GM12878 (cell line): ENCODE results near the gene TMEM163. TPM values are rescaled to one million over a fixed set of nuclear protein-coding genes. Genes with fewer than 3 reads are reported as not detected.

ENCODE experiments used
- ATAC-seq: fragments of 200-7000 bp; cut with Tn5 transposase; 3 replicates; pipeline ENCODE4 v1.9.1; 2020; ENCODE audit warnings: mild to moderate bottlenecking, moderate library complexity
- BruUV-seq: library from RNA; stranded (reverse); fragments of 400-500 nt; replicated peaks from 2 replicates; lab custom pipeline; 2021; lab: Mats Ljungman, UMichigan
- CTCF ChIA-PET: fragments of 300-600 bp; sonication (Branson Sonifier 250); formaldehyde crosslinking; extraction: SDS; loops from one replicate; lab custom pipeline; 2021; ENCODE audit warnings: inconsistent platforms; lab: Yijun Ruan, JAX
- POLR2A ChIA-PET: fragments of 350-600 bp; formaldehyde crosslinking; extraction: SDS; loops from one replicate; lab custom pipeline; 2021; ENCODE audit warnings: inconsistent platforms; lab: Charles Lee
- RAD21 ChIA-PET: fragments of 300-600 bp; sonication (Branson Sonifier 250); formaldehyde crosslinking; loops from one replicate; lab custom pipeline; 2023; ENCODE audit warnings: antibody characterized with exemption; ENCODE audit not compliant: unreplicated experiment; lab: Charles Lee
- SMC1A ChIA-PET: fragments of 300-600 bp; sonication (Branson Sonifier 250); formaldehyde crosslinking; loops from one replicate; lab custom pipeline; 2023; ENCODE audit not compliant: unreplicated experiment, uncharacterized antibody; lab: Charles Lee
- DNase-seq: peaks from one replicate; pipeline ENCODE4 v3.0.0-alpha.2; 2011; ENCODE audit warnings: low read depth, low spot score
- FAIRE-seq: peaks from 3 replicates; lab custom pipeline; 2011; peaks lifted over from hg19 to GRCh38; lab: Jason Lieb, UNC
- H2AFZ ChIP-seq: 2 replicates; pipeline ENCODE4 v1.6.0; 2011; ENCODE audit warnings: low read depth, low read length, control low read depth; ENCODE audit not compliant: control insufficient read depth
- H3K27ac ChIP-seq: 2 replicates; pipeline ENCODE4 v1.5.1; 2011; ENCODE audit warnings: control low read depth; ENCODE audit not compliant: control insufficient read depth, insufficient read depth
- H3K27me3 ChIP-seq, 2 experiments: replicated peaks in 1 of 2; 2 replicates each; pipeline versions ENCODE4 v1.6.0 to v1.6.1; 2011; ENCODE audit warnings: low read length in 1 of 2; ENCODE audit not compliant: control insufficient read depth in 2 of 2, insufficient read depth in 2 of 2
- H3K36me3 ChIP-seq, 2 experiments: 2 replicates each; pipeline ENCODE4 v1.5.1; 2011; ENCODE audit warnings: low read length in 1 of 2; ENCODE audit not compliant: control insufficient read depth in 2 of 2, insufficient read depth in 2 of 2
- H3K4me1 ChIP-seq: 2 replicates; pipeline ENCODE4 v1.6.1; 2011; ENCODE audit warnings: mild to moderate bottlenecking, low read length, moderate library complexity, mixed read lengths; ENCODE audit not compliant: control insufficient read depth, insufficient read depth
- H3K4me2 ChIP-seq: 2 replicates; pipeline ENCODE4 v1.6.0; 2011; ENCODE audit warnings: control low read depth; ENCODE audit not compliant: control insufficient read depth, insufficient read depth
- H3K4me3 ChIP-seq: fragments of 200-600 bp; sonication (generic); 2 replicates; pipeline ENCODE4 v1.5.1; 2016
- H3K79me2 ChIP-seq: 2 replicates; pipeline ENCODE4 v1.6.0; 2011; ENCODE audit warnings: low read length; ENCODE audit not compliant: control insufficient read depth, insufficient read depth
- H3K9ac ChIP-seq: 2 replicates; pipeline ENCODE4 v1.8.0; 2011; ENCODE audit warnings: low read length, control low read depth, mixed read lengths; ENCODE audit not compliant: control insufficient read depth, insufficient read depth
- H3K9me3 ChIP-seq: replicated peaks from 3 replicates; pipeline ENCODE4 v1.5.1; 2011; ENCODE audit warnings: mild to moderate bottlenecking, low read length; ENCODE audit not compliant: control insufficient read depth, insufficient read depth
- H4K20me1 ChIP-seq: 2 replicates; pipeline ENCODE4 v1.6.0; 2011; ENCODE audit not compliant: control insufficient read depth, insufficient read depth
- BHLHE40 ChIP-seq, 2 experiments: fragments of 450-650 bp in 1 of 2; IDR thresholded peaks; 2 replicates each; pipeline ENCODE4 v1.6.1; 2011 to 2017; ENCODE audit warnings: low read depth in 2 of 2, borderline replicate concordance in 1 of 2, improper control_type of control experiment in 1 of 2, low read length in 1 of 2, mild to moderate bottlenecking in 1 of 2
- BRCA1 ChIP-seq: IDR thresholded peaks from 2 replicates; pipeline ENCODE4 v1.6.1; 2011; ENCODE audit warnings: low read depth, low read length, improper control_type of control experiment
- CHD1 ChIP-seq: IDR thresholded peaks from 2 replicates; pipeline ENCODE4 v1.6.1; 2012; ENCODE audit warnings: low read depth, low read length, improper control_type of control experiment
- FOXM1 ChIP-seq: IDR thresholded peaks from 2 replicates; pipeline ENCODE4 v1.6.1; 2012; ENCODE audit warnings: low read depth, mild to moderate bottlenecking, inconsistent platforms, low read length, moderate library complexity
- IRF4 ChIP-seq: IDR thresholded peaks from 2 replicates; pipeline ENCODE4 v1.6.1; 2011; ENCODE audit warnings: low read depth, low read length
- STAT3 ChIP-seq: IDR thresholded peaks from 2 replicates; pipeline ENCODE4 v1.6.1; 2011; ENCODE audit warnings: low read depth, low read length, improper control_type of control experiment
- USF1 ChIP-seq: IDR thresholded peaks from 2 replicates; pipeline ENCODE4 v1.6.1; 2011; ENCODE audit warnings: borderline replicate concordance, low read depth, mild to moderate bottlenecking, moderate library complexity, mixed read lengths, low read length; ENCODE audit not compliant: insufficient read depth; ENCODE audit errors: extremely low read length
- YBX1 ChIP-seq: fragments of 450-650 bp; IDR thresholded peaks from 2 replicates; pipeline ENCODE4 v1.6.1; 2016; ENCODE audit warnings: antibody characterized with exemption
- ZNF274 ChIP-seq: IDR thresholded peaks from one replicate; pipeline ENCODE4 v1.8.0; 2011; ENCODE audit not compliant: insufficient read length, insufficient read depth
- WGBS: methylation state at CpG from one replicate; pipeline ENCODE4 v1.1.6; 2016; ENCODE audit warnings: low lambda C conversion rate; ENCODE audit not compliant: insufficient replicate concordance, insufficient coverage; ENCODE audit errors: missing lambda C conversion rate; 5-methylcytosine and 5-hydroxymethylcytosine counted together
- in situ Hi-C: fragments of 300-500 bp; cut with MboI; formaldehyde crosslinking; loops from 9 replicates; pipeline ENCODE4 v1.14.3; 2018; ENCODE audit warnings: mixed read lengths
- intact Hi-C: fragments of 100-400 bp; cut with micrococcal nuclease; formaldehyde crosslinking; loops from one replicate; pipeline ENCODE4 v1.14.2; 2022; ENCODE audit not compliant: unreplicated experiment
- polyA plus RNA-seq, 11 experiments: library from polyadenylated mRNA; depleted of rRNA in 4 of 11; unstranded in 6 of 11; stranded (reverse) in 5 of 11; fragments of >200 nt; fragmentation: Nextera tagmentation in 4 of 11; fragmentation: Illumina TruSeq in 1 of 11; extraction: Ambion mirVana in 4 of 11; extraction: Trizol in 1 of 11; gene quantifications; 1 replicate in 1 of 11; 2 replicates in 10 of 11; pipeline versions ENCODE4 v1.2.1 to v1.2.3, GENCODE V29; 2011 to 2016; ENCODE audit warnings: inconsistent platforms in 2 of 11, missing spikeins in 2 of 11, low read depth in 1 of 11
- total RNA-seq, 4 experiments: library from RNA; depleted of rRNA in 3 of 4; stranded (reverse); fragments of >200 nt in 3 of 4; fragmentation: Illumina TruSeq in 1 of 4; extraction: Trizol in 1 of 4; gene quantifications; 2 replicates each; pipeline versions ENCODE4 v1.2.1 to v1.2.3, GENCODE V29; 2013 to 2021
- TF ChIP-seq, protein P1 (sequence below): fragments of 450-650 bp; IDR thresholded peaks from 2 replicates; pipeline ENCODE4 v1.6.1; 2017; ENCODE audit warnings: mild to moderate bottlenecking, low read depth, inconsistent platforms; ENCODE audit not compliant: poor library complexity, severe bottlenecking
- TF ChIP-seq, protein P2 (sequence below): fragments of 150-350 bp; IDR thresholded peaks from 2 replicates; pipeline ENCODE4 v1.6.1; 2016; ENCODE audit warnings: low read depth, low read length

TMEM163 gene
- total and polyA plus RNA-seq, 10 of the 15 experiments (the other 5 are each of a cell fraction or from before 2014, with no cell fraction given): 0.05 to 0.11 (median 0.07) TPM; not detected in 4

- CTCF ChIA-PET: no interaction called here
Measured at GRCh38 chr2:134583997-134584520, 134.7 kb downstream of the TMEM163 start.

GRCh38 chr2:134583462-134583861 lies 135.3 kb downstream of the TMEM163 start:
- RAD21 ChIA-PET: no interaction called here
- WGBS: 28% methylated on average over 6 of the region's 6 CpGs
- no peaks in the 10 kb centered on the region for H3K36me3 ChIP-seq
- H3K9ac ChIP-seq: no peak overlapping the region
- POLR2A ChIA-PET: no interaction called here
- H3K27ac ChIP-seq: no peak overlapping the region
- H2AFZ ChIP-seq: no peak overlapping the region
- H4K20me1 ChIP-seq: no peaks in the 10 kb centered on the region
- H3K4me3 ChIP-seq: no peak overlapping the region
- intact Hi-C loops: no loop called here
- SMC1A ChIA-PET: no interaction called here
- in situ Hi-C loops: no loop called here
- no peaks in the 10 kb centered on the region for H3K27me3 ChIP-seq
- FAIRE-seq (no peak), DNase-seq (no peak), ATAC-seq (no peak)
- peaks cover 16% of the 10 kb centered on the region for H3K4me1 ChIP-seq
- no peaks in the 10 kb centered on the region; the same call in 2 of the 3 replicates for H3K9me3 ChIP-seq
- H3K79me2 ChIP-seq: no peaks in the 10 kb centered on the region
- CTCF ChIA-PET: no interaction called here
- BruUV-seq: no TSS peak
- no peak overlapping the region for H3K4me2 ChIP-seq
- TF ChIP-seq, protein P1, sequence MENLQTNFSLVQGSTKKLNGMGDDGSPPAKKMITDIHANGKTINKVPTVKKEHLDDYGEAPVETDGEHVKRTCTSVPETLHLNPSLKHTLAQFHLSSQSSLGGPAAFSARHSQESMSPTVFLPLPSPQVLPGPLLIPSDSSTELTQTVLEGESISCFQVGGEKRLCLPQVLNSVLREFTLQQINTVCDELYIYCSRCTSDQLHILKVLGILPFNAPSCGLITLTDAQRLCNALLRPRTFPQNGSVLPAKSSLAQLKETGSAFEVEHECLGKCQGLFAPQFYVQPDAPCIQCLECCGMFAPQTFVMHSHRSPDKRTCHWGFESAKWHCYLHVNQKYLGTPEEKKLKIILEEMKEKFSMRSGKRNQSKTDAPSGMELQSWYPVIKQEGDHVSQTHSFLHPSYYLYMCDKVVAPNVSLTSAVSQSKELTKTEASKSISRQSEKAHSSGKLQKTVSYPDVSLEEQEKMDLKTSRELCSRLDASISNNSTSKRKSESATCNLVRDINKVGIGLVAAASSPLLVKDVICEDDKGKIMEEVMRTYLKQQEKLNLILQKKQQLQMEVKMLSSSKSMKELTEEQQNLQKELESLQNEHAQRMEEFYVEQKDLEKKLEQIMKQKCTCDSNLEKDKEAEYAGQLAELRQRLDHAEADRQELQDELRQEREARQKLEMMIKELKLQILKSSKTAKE: no peak
- TF ChIP-seq STAT3 (no peak), ZNF274 (no peak), YBX1 (no peak), FOXM1 (no peak), USF1 (no peak), BHLHE40 (IDR thresholded peaks at IDR 0.05; ENCODE audit: borderline replicate concordance in 1 of 2, low read depth in 2 of 2, low read length in 1 of 2) (no peak), CHD1 (no peak), IRF4 (0 out of 2 replicates have a peak, but pooled peaks have one; percentile 19)
- TF ChIP-seq, protein P2, sequence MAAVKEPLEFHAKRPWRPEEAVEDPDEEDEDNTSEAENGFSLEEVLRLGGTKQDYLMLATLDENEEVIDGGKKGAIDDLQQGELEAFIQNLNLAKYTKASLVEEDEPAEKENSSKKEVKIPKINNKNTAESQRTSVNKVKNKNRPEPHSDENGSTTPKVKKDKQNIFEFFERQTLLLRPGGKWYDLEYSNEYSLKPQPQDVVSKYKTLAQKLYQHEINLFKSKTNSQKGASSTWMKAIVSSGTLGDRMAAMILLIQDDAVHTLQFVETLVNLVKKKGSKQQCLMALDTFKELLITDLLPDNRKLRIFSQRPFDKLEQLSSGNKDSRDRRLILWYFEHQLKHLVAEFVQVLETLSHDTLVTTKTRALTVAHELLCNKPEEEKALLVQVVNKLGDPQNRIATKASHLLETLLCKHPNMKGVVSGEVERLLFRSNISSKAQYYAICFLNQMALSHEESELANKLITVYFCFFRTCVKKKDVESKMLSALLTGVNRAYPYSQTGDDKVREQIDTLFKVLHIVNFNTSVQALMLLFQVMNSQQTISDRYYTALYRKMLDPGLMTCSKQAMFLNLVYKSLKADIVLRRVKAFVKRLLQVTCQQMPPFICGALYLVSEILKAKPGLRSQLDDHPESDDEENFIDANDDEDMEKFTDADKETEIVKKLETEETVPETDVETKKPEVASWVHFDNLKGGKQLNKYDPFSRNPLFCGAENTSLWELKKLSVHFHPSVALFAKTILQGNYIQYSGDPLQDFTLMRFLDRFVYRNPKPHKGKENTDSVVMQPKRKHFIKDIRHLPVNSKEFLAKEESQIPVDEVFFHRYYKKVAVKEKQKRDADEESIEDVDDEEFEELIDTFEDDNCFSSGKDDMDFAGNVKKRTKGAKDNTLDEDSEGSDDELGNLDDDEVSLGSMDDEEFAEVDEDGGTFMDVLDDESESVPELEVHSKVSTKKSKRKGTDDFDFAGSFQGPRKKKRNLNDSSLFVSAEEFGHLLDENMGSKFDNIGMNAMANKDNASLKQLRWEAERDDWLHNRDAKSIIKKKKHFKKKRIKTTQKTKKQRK: no peak

More at GRCh38 chr2:134583997-134584520, 134.7 kb downstream of the TMEM163 start:
- ChIA-PET SMC1A (no interaction called here), RAD21 (interaction anchor here (0.6 kb wide), 1 partner anchor 42 kb away, joined by 3 read pairs; no protein-coding TSS in a partner anchor), POLR2A (no interaction called here)
- DNase-seq (no peak), FAIRE-seq (no peak), ATAC-seq (no peak)
- Histone ChIP-seq H4K20me1 (no peaks in the 10 kb centered on the region), H3K4me1 (peaks cover 16% of the 10 kb centered on the region), H3K36me3 (no peaks in the 10 kb centered on the region), H3K27me3 (no peaks in the 10 kb centered on the region), H3K4me2 (no peak overlapping the region), H3K27ac (no peak overlapping the region), H3K9me3 (no peaks in the 10 kb centered on the region; the same call in 2 of the 3 replicates), H3K79me2 (no peaks in the 10 kb centered on the region), H2AFZ (no peak overlapping the region), H3K9ac (no peak overlapping the region), H3K4me3 (no peak overlapping the region)
- WGBS: 89% methylated on average over 2 of the region's 2 CpGs
- in situ Hi-C loops (no loop called here), intact Hi-C loops (no loop called here)
- no TSS peak for BruUV-seq
- TF ChIP-seq FOXM1 (no peak), BRCA1 (no peak)
